ENCODE measurements around the gene DLL4.
A peak's percentile ranks its signal among the peaks of the same experiment; 100 is the strongest.

The DLL4 gene

DNA sequence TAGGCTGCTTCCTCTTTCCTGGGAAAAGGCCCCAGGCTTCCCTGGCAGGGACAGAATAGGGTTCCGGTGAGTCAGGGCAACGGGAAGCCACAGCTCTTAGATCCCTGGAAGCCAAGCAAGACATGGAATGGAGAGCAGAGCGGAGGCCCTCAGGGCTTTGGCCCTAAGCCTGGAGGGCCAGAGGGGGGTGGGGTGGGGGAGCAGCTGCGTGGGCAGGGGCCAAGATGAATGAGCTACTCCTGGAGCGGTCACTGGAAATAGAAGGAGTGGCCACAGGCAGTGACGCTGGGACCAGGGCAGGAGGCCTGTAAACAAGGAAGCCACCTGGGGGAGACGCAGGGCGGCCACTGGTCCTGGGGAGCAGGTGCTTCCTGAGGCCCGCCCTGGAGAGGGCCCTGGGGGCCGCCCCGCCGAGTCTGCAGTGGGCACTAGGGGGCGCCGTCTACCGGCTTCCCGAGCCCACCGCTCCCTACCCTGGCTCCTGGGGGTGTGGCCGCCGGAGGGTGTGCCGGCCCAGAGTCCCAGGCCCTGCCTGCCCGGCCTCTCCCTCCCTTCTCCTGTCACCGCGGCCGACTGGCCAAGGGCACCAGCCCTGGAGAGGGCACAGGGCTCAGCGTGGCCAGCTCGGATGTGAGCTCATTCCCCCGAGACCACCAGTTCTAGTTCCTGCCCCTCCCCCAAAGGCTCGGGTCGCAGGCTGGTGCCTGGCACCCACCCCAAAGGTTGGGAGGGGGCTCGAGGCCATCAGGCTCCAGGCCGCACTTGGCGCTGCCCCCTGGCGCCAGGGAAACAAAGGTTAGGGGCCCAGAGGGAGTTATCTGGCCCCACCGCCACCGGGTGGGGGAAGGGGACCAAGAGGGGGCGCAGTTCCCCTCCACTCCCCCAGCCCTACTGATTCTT, 22.8 kb upstream of the DLL4 start:
- DNase-seq (ENCODE audit: low read depth): peak; percentile 83
- H3K4me3 ChIP-seq (ENCODE audit: low read depth, low read length): peak overlapping the region; percentile 52
- TF ChIP-seq, protein P1, sequence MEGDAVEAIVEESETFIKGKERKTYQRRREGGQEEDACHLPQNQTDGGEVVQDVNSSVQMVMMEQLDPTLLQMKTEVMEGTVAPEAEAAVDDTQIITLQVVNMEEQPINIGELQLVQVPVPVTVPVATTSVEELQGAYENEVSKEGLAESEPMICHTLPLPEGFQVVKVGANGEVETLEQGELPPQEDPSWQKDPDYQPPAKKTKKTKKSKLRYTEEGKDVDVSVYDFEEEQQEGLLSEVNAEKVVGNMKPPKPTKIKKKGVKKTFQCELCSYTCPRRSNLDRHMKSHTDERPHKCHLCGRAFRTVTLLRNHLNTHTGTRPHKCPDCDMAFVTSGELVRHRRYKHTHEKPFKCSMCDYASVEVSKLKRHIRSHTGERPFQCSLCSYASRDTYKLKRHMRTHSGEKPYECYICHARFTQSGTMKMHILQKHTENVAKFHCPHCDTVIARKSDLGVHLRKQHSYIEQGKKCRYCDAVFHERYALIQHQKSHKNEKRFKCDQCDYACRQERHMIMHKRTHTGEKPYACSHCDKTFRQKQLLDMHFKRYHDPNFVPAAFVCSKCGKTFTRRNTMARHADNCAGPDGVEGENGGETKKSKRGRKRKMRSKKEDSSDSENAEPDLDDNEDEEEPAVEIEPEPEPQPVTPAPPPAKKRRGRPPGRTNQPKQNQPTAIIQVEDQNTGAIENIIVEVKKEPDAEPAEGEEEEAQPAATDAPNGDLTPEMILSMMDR (IDR thresholded peaks at IDR 0.05; ENCODE audit: insufficient read depth, low read depth, low read length, missing control alignments): peak; percentile 86

DNA sequence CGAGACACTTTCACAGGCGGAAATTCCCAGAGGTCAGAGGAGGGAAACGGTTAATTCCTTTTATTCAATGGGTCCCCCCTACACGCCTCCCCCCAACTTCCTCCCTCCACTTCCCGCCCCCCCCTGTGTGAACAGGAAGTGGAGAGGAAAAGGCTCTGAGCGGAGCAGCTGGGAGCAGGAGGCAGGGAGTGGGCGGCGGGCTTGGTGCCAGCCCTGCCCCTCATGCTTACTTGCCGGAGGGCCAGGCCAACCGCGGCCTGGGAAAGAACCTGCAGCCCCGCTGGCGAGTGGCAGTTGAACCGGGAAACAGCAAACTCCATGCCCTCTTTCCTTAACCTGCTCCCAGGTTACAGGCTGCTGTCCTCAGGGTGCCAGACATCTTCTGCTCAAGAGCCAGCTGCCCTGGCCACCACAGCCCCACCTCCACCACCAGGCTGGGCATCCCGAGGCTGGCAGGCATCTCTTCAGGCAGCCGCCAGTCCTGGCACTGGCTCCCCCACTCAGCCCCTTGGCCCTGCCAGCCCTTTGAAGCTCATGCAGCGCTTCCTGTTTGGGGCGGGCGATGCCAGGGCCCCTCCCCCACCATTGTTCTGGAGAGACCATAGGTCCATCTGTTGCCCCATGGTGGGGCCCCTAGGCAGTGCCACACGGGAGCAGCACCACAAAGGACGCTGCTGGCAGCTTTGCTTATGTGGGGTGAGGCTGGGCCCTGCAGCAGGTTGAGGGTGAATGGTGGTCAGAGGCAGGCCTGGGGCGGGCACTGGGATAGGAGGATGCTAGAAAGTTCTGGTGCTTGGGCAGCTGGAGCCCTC, 21.9 kb upstream of the DLL4 start:
- H3K4me3 ChIP-seq (ENCODE audit: low read depth, low read length): peak overlapping the region; percentile 52
- TF ChIP-seq, protein P1 (IDR thresholded peaks at IDR 0.05; ENCODE audit: insufficient read depth, low read depth, low read length, missing control alignments): no peak

DNA sequence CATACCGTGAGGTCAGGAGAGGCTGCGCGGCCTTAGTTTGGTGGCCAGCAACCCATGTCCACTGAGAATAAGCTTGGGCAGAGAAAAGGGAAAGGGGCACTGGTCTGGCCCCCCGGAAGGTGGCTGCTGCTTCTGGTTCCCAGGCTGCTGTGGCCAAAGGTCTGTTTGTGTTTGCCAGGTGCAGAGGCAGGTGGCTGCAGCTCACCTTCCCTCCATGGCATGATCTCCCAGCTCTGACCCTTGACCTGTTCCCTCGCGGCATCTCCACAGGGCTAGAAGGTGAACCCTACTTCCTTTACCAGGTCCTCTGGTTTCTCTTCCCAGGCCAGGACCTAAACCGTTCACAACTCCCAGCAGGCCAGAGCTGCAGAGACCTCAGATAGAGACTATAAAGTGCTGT, 21.0 kb upstream of the DLL4 start:
- DNase-seq (ENCODE audit: low read depth): no peak
- TF ChIP-seq, protein P1 (IDR thresholded peaks at IDR 0.05; ENCODE audit: insufficient read depth, low read depth, low read length, missing control alignments): no peak
- no peak overlapping the region for H3K4me3 ChIP-seq (ENCODE audit: low read depth, low read length)

More for the DNA sequence above, 21.9 kb upstream of the DLL4 start:
- DNase-seq (ENCODE audit: low read depth): peak; percentile 46

DNA sequence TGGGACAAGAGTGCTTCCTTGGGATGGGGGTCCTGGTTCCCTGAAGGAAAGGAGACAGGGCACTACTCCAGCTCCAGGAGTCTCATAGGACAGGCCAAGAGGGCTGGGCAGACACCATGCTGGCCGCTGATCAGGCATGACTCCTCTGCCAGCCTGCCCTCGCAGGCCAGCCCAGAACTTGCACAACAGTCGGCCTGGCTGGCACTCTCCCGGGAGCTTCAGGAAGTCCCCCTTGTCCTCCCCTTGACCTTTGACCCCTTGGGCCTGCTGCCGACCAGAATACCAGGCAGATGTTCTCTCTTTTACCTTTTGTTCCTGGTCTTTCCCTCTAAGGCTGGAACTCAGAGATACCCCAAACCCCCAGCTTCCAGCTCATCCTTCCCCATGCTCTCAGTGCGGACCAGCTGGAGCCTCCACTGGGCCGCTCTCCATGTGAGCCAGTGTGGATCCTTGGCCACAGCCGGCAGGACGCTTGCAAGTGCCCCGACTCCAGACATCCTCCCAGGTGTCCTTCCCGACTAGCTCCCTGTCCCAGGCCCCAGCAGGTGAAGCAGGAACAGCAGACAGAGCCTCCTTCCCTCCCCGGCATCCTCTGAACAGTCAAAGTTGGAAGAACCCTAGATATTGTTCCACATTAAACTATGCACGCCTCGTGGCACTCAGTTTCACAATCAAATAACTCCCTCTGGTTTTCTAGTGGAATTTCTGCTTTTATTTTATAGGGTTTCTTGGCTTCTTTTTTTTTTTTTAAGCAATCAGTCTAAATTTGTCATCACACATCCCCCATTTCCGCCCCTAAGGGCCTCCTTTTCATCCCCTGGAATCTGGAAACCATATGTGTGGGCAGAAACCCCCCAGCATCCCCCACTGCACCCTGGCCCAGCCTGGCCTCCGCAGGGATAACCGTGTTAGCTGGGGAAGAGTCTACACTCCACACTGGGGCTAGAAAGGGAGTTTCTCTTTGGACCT, 19.2 kb upstream of the DLL4 start:
- TF ChIP-seq, protein P1 (IDR thresholded peaks at IDR 0.05; ENCODE audit: insufficient read depth, low read depth, low read length, missing control alignments): no peak
- H3K4me3 ChIP-seq (ENCODE audit: low read depth, low read length): no peak overlapping the region
- DNase-seq (ENCODE audit: low read depth): no peak

DNA sequence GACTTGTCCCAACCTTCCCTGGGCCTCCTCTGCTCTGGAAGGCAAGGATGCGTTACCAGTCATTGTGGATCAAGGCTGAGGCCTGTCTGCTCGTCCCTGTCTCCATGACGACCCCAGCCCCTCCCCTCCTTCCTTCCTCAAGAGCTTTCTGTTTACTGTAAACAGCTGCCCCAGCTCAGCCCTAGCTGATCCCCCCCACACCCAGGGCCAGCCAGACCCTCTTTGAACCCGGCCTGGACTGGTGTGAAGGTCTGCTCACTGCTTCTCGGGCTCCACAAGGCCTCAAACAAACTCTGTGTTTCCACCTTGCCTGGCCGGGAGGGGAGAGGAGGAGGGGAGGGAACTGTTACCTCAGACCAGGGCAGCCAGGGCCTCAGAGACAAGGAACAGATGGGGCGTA, 18.0 kb upstream of the DLL4 start:
- TF ChIP-seq, protein P1 (IDR thresholded peaks at IDR 0.05; ENCODE audit: insufficient read depth, low read depth, low read length, missing control alignments): no peak
- H3K4me3 ChIP-seq (ENCODE audit: low read depth, low read length): no peak overlapping the region
- DNase-seq (ENCODE audit: low read depth): no peak

DNA sequence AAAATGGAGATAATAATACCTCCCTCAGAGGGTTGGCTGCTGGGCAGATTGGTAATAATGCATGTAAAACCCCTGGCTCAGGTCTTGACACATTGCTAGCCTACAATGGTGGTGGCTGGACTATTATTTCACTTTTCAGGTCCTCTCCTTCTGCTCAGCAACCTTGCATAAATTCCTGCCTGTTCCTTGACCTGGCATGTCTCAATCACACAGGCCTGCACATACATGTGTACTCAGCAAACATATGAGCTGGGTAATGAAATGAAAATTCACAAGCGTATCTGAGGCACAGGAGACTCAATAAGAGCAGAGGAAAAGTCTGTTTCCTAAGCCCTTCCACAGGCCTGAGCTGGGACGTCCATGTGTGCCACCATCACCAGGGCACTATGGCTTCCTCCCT, 17.4 kb upstream of the DLL4 start:
- no peak for DNase-seq (ENCODE audit: low read depth)
- no peak overlapping the region for H3K4me3 ChIP-seq (ENCODE audit: low read depth, low read length)
- TF ChIP-seq, protein P1 (IDR thresholded peaks at IDR 0.05; ENCODE audit: insufficient read depth, low read depth, low read length, missing control alignments): no peak

Data from GM12865 (cell line).